DOHH2 (cell line): ENCODE results near the gene PAIP2.

Source experiments
- CTCF ChIP-seq: fragments of 200-600 bp; sonication (generic); IDR thresholded peaks from one replicate; pipeline ENCODE4 v1.5.1; 2014; ENCODE audit warnings: antibody characterized with exemption, mild to moderate bottlenecking, low read depth, low read length; ENCODE audit not compliant: poor library complexity, severe bottlenecking
- EZH2phosphoT487 ChIP-seq: fragments of 200-600 bp; sonication (generic); IDR thresholded peaks from 2 replicates; pipeline ENCODE4 v1.6.1; 2017; ENCODE audit warnings: borderline replicate concordance, mild to moderate bottlenecking, antibody characterized with exemption, low read length, moderate library complexity, mixed read lengths

DNA sequence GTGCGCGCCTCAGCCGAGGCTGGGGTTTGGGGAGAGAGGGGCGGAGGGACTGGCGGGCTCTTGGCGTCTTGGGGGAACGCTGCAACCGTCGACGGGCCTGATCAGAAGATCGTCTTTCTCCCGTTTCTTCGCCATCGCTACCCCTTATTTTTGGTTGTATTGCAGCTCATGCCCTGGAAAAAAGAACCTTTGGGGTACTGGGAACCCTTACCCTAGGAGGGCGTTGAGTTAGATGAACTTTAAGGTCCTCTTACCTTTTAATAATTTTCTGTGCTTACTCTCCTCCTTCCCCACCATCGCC is 719 bp downstream of the PAIP2 start:
- TF ChIP-seq CTCF: no peak
- TF ChIP-seq EZH2phosphoT487: no peak
